ENCODE measurements around the gene AKAP13. TPM values are rescaled to one million over a fixed set of nuclear protein-coding genes. Genes with fewer than 3 reads are reported as not detected.

AKAP13 gene
- total RNA-seq, 1 experiment from 2014 or later = 47.3 TPM

GRCh38 chr15:85498471-85498870 is 118.1 kb downstream of the AKAP13 start:
- Mint-ChIP-seq H3K4me1 (peaks cover 55 to 58% of the 10 kb centered on the region in 2 experiments), H3K36me3 (ENCODE audit: insufficient read depth in 1 of 3, low read depth in 3 of 3) (no peaks in the 10 kb centered on the region), H3K27ac (no peak overlapping the region; a peak in 1 of 7 replicates), H3K9me3 (no peaks in the 10 kb centered on the region), H3K4me3 (no peak overlapping the region), H3K27me3 (ENCODE audit: low read depth) (no peaks in the 10 kb centered on the region)
- H3K18ac ChIP-seq (ENCODE audit: insufficient read length, low read depth, low read length) = no peak overlapping the region
- H2BK15ac ChIP-seq (ENCODE audit: low read depth, low read length) = no peak overlapping the region
- no peak overlapping the region for H2BK20ac ChIP-seq (ENCODE audit: low read depth, low read length, poor library complexity, severe bottlenecking)
- no peak overlapping the region for H3K23ac ChIP-seq (ENCODE audit: insufficient read length, low read depth, low read length)
- H3K4me2 ChIP-seq (ENCODE audit: insufficient read depth, insufficient read length, low read length) = no peak overlapping the region
- no peaks in the 10 kb centered on the region for H4K20me1 ChIP-seq (ENCODE audit: control insufficient read depth, insufficient read depth, insufficient read length)
- no peak overlapping the region for H4K91ac ChIP-seq (ENCODE audit: insufficient read length, low read depth, low read length)
- no peak overlapping the region for H4K8ac ChIP-seq (replicated peaks; ENCODE audit: insufficient read length, low read depth, low read length)
- H3T11ph ChIP-seq (ENCODE audit: low read length) = no peak overlapping the region
- H3K9ac ChIP-seq (ENCODE audit: extremely low read depth, insufficient read length, low read length) = no peak overlapping the region
- H3K79me1 ChIP-seq (ENCODE audit: insufficient read depth, low read depth, low read length, poor library complexity, severe bottlenecking) = no peaks in the 10 kb centered on the region
- no peaks in the 10 kb centered on the region for H3K9me3 ChIP-seq (ENCODE audit: control insufficient read depth, low read depth, low read length)
- peaks cover 6% of the 10 kb centered on the region for H3K4me1 ChIP-seq (ENCODE audit: insufficient read depth, low read length)
- no peak overlapping the region for H2BK5ac ChIP-seq (ENCODE audit: insufficient read length, low read length)
- H2AFZ ChIP-seq (ENCODE audit: low read length) = no peak overlapping the region
- H4K5ac ChIP-seq (ENCODE audit: insufficient read length, low read depth, low read length) = no peak overlapping the region
- H3K4ac ChIP-seq (ENCODE audit: low read depth, low read length) = no peak overlapping the region
- H3K79me2 ChIP-seq (ENCODE audit: insufficient read depth, low read length) = peaks cover 3% of the 10 kb centered on the region; the same call in 1 of the 2 replicates
- H3K56ac ChIP-seq (ENCODE audit: insufficient read length, low read depth, low read length) = no peak overlapping the region
- no peak for DNase-seq
- H3K14ac ChIP-seq (ENCODE audit: insufficient read depth, low read length) = no peak overlapping the region
- no peak overlapping the region for H2BK120ac ChIP-seq (ENCODE audit: low read depth, low read length, poor library complexity, severe bottlenecking)
- no peaks in the 10 kb centered on the region for H3K27me3 ChIP-seq (ENCODE audit: insufficient read depth, low read length)
- TF ChIP-seq CTCF (conservative IDR thresholded peaks at IDR 0.05) = no peak
- H3K23me2 ChIP-seq (ENCODE audit: insufficient read length, low read depth, low read length, poor library complexity, severe bottlenecking) = no peaks in the 10 kb centered on the region
- no peak overlapping the region for H2BK12ac ChIP-seq (ENCODE audit: insufficient read length, low read depth, low read length)
- no peak overlapping the region for H3K27ac ChIP-seq (ENCODE audit: insufficient read length, low read depth, low read length)
- WGBS (ENCODE audit: extremely low coverage, insufficient read length, low lambda C conversion rate) = no CpG with 5 or more reads among the region's 6 CpGs
- no peak overlapping the region for H2AK5ac ChIP-seq (ENCODE audit: insufficient read length, low read length)
